Nephron (organoid): ENCODE data around the gene NCOA7.
A peak's percentile ranks its signal among the peaks of the same experiment; 100 is the strongest.

Experiments used
- H3K27ac Mint-ChIP-seq, 3 experiments: 2 replicates each; pipeline ENCODE4 v1.8.0; 2020; ENCODE audit warnings: mixed read lengths in 3 of 3, mild to moderate bottlenecking in 2 of 3, moderate library complexity in 1 of 3
- H3K27me3 Mint-ChIP-seq: 2 replicates; pipeline ENCODE4 v1.8.0; 2021; ENCODE audit warnings: low read depth, mild to moderate bottlenecking, moderate library complexity, mixed read lengths
- H3K36me3 Mint-ChIP-seq: 2 replicates; pipeline ENCODE4 v1.8.0; 2020; ENCODE audit warnings: low read depth, mixed read lengths
- H3K4me1 Mint-ChIP-seq: 2 replicates; pipeline ENCODE4 v1.8.0; 2020; ENCODE audit warnings: mixed read lengths
- H3K4me3 Mint-ChIP-seq, 3 experiments: 2 replicates each; pipeline ENCODE4 v1.8.0; 2020; ENCODE audit warnings: mild to moderate bottlenecking in 3 of 3, mixed read lengths in 3 of 3, moderate library complexity in 2 of 3
- H3K9me3 Mint-ChIP-seq: 2 replicates; pipeline ENCODE4 v1.8.0; 2020; ENCODE audit warnings: mixed read lengths
- TF ChIP-seq, protein P1 (sequence below), 3 experiments: fragments of 200-600 bp; sonication (generic); IDR thresholded peaks; one replicate each; pipeline ENCODE4 v1.5.0; 2021; ENCODE audit warnings: antibody characterized with exemption in 3 of 3; ENCODE audit not compliant: unreplicated experiment in 3 of 3

The NCOA7 gene

DNA sequence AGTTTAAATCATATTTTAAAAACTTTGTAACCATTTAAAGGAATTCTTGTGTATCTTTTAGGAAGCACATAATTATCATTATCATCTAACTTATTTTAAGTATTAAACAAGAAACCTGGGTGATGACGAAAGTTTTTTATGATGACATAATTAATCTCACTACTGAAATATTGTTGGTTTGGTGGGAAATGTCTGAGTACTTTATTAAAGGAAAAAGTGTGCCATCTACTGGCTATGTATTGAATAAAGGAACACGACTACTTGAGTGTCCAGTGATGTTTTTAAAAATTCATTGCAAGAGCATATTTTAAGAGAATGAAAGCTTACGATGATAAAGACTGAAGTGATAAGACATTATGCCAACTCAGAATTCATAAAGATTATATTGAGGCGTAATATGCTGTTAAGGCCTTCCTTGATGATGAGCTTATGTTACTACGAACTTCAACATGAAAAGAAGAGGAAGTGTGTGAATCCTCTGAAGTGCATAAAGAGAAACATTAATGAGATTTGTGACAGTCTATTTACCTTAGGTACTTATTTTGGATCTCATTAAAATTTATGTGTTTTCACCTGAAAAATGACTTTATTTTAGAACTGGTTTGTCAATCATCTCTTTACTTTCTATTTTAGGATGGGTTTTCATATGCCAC is 183.6 kb downstream of the NCOA7 start:
- TF ChIP-seq, protein P1, sequence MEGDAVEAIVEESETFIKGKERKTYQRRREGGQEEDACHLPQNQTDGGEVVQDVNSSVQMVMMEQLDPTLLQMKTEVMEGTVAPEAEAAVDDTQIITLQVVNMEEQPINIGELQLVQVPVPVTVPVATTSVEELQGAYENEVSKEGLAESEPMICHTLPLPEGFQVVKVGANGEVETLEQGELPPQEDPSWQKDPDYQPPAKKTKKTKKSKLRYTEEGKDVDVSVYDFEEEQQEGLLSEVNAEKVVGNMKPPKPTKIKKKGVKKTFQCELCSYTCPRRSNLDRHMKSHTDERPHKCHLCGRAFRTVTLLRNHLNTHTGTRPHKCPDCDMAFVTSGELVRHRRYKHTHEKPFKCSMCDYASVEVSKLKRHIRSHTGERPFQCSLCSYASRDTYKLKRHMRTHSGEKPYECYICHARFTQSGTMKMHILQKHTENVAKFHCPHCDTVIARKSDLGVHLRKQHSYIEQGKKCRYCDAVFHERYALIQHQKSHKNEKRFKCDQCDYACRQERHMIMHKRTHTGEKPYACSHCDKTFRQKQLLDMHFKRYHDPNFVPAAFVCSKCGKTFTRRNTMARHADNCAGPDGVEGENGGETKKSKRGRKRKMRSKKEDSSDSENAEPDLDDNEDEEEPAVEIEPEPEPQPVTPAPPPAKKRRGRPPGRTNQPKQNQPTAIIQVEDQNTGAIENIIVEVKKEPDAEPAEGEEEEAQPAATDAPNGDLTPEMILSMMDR (IDR thresholded peaks at IDR 0.05; ENCODE audit: unreplicated experiment in 3 of 3): peak; percentile 52 to 67 (median 55)
- Mint-ChIP-seq H3K9me3 (no peaks in the 10 kb centered on the region), H3K4me1 (no peaks in the 10 kb centered on the region), H3K36me3 (peaks cover 30% of the 10 kb centered on the region), H3K27ac (no peak overlapping the region), H3K4me3 (no peak overlapping the region), H3K27me3 (no peaks in the 10 kb centered on the region)

DNA sequence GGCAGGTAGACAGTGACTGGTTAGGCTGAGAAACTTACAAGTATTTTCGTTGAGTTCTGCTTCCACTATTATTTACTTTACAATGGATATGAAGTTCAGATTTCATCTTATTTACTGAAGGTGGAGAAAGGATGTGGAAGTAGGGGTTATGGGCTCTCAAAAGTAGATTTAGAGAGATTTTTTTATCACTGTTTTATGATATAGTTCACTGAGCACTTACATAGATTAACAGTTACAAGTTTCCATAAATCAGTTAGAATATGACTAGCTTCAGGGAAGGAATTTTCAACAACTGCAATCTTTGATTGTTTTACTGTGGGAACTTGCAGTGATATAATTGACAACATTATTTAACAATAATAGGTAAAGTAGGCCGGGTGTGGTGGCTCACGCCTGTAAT is 188.3 kb downstream of the NCOA7 start:
- no peak overlapping the region for H3K4me3 Mint-ChIP-seq
- no peaks in the 10 kb centered on the region for H3K27me3 Mint-ChIP-seq
- H3K27ac Mint-ChIP-seq: no peak overlapping the region
- H3K36me3 Mint-ChIP-seq: peaks cover 21% of the 10 kb centered on the region
- peaks cover 2% of the 10 kb centered on the region for H3K4me1 Mint-ChIP-seq
- no peaks in the 10 kb centered on the region for H3K9me3 Mint-ChIP-seq
- TF ChIP-seq, protein P1 (IDR thresholded peaks at IDR 0.05; ENCODE audit: unreplicated experiment in 3 of 3): no peak
